Measurements from ENCODE around the gene ATRIP. TPM values are rescaled to one million over a fixed set of nuclear protein-coding genes. Genes with fewer than 3 reads are reported as not detected.
A peak's percentile ranks its signal among the peaks of the same experiment; 100 is the strongest.

Gene ATRIP
- total and polyA plus RNA-seq, 3 experiments from 2014 or later: 13.4 to 22.8 (median 22.1) TPM

GRCh38 chr3:48505146-48505545 is 58.6 kb downstream of the ATRIP start:
- H3K4me3 Mint-ChIP-seq: peak overlapping the region; percentile 73 to 93 (median 76)
- Histone ChIP-seq H3K4me3 (ENCODE audit: low read length) (peak overlapping the region; percentile 60), H3K36me3 (ENCODE audit: insufficient read depth, low read length) (no peaks in the 10 kb centered on the region), H3K4me1 (ENCODE audit: insufficient read depth, low read length) (peaks cover 43% of the 10 kb centered on the region), H3K27ac (ENCODE audit: low read depth, low read length) (no peak overlapping the region), H3K27me3 (ENCODE audit: insufficient read depth, low read length, poor library complexity, severe bottlenecking) (no peaks in the 10 kb centered on the region), H3K9me3 (ENCODE audit: low read length) (no peaks in the 10 kb centered on the region)
- peaks cover 0 to 2% (median 0%) of the 10 kb centered on the region in 3 donors for H3K36me3 Mint-ChIP-seq
- DNase-seq: no peak
- POLR2A ChIA-PET: interaction anchor here (0.7 to 2.1 kb wide), 3 partner anchors 26 to 65 kb away, joined by 3 to 8 read pairs (median 6); partner anchors contain the start of genes ATRIP, CCDC51 and TMA7
- no peaks in the 10 kb centered on the region for H3K9me3 Mint-ChIP-seq
- CTCF ChIA-PET: interaction anchor here (1.0 to 8.0 kb wide), 7 partner anchors 23 to 231 kb away, joined by 3 to 71 read pairs (median 8); partner anchors contain the start of genes CCDC51 and TMA7
- peaks cover 40 to 59% (median 57%) of the 10 kb centered on the region in 3 donors for H3K4me1 Mint-ChIP-seq
- H3K27me3 Mint-ChIP-seq: peaks cover 0 to 3% of the 10 kb centered on the region in 2 donors
- peak overlapping the region in 5 of 8 donors; percentile 62 to 87 (median 77) for H3K27ac Mint-ChIP-seq

GRCh38 chr3:48505968-48506504 is 59.5 kb downstream of the ATRIP start:
- Mint-ChIP-seq H3K27me3 (peaks cover 0 to 4% of the 10 kb centered on the region in 2 donors), H3K36me3 (no peaks in the 10 kb centered on the region), H3K27ac (peak overlapping the region in 7 of 8 donors; percentile 27 to 82 (median 52)), H3K9me3 (no peaks in the 10 kb centered on the region), H3K4me3 (peak overlapping the region in 5 of 7 donors; percentile 20 to 84 (median 47)), H3K4me1 (peaks cover 39 to 55% (median 53%) of the 10 kb centered on the region in 3 donors)
- Histone ChIP-seq H3K27ac (ENCODE audit: low read depth, low read length) (no peak overlapping the region), H3K36me3 (ENCODE audit: insufficient read depth, low read length) (no peaks in the 10 kb centered on the region), H3K9me3 (ENCODE audit: low read length) (no peaks in the 10 kb centered on the region), H3K4me1 (ENCODE audit: insufficient read depth, low read length) (peaks cover 43% of the 10 kb centered on the region), H3K27me3 (ENCODE audit: insufficient read depth, low read length, poor library complexity, severe bottlenecking) (no peaks in the 10 kb centered on the region), H3K4me3 (ENCODE audit: low read length) (no peak overlapping the region)
- POLR2A ChIA-PET: interaction anchor here (1.3 kb wide), 1 partner anchor 34 kb away, joined by 5 read pairs; no protein-coding TSS in a partner anchor
- no peak for DNase-seq
- CTCF ChIA-PET: interaction anchor here (1.0 to 8.0 kb wide), 12 partner anchors 33 to 106 kb away, joined by 3 to 71 read pairs (median 12); a partner anchor contains a TSS

GRCh38 chr3:48507256-48508061 is 60.9 kb downstream of the ATRIP start:
- ChIA-PET CTCF (interaction anchor here (0.6 to 8.0 kb wide), 29 partner anchors 9 to 236 kb away, joined by 3 to 71 read pairs (median 5); partner anchors contain the start of genes ATRIP, CCDC51 and TMA7), POLR2A (interaction anchor here (0.6 to 1.7 kb wide), 5 partner anchors 34 to 71 kb away, joined by 3 to 7 read pairs (median 3); no protein-coding TSS in a partner anchor)
- Histone ChIP-seq H3K4me1 (ENCODE audit: insufficient read depth, low read length) (peaks cover 38% of the 10 kb centered on the region), H3K27ac (ENCODE audit: low read depth, low read length) (no peak overlapping the region), H3K9me3 (ENCODE audit: low read length) (no peaks in the 10 kb centered on the region), H3K36me3 (ENCODE audit: insufficient read depth, low read length) (no peaks in the 10 kb centered on the region), H3K27me3 (ENCODE audit: insufficient read depth, low read length, poor library complexity, severe bottlenecking) (no peaks in the 10 kb centered on the region), H3K4me3 (ENCODE audit: low read length) (no peak overlapping the region)
- Mint-ChIP-seq H3K4me3 (peak overlapping the region in 5 of 7 donors; percentile 18 to 62 (median 46)), H3K9me3 (no peaks in the 10 kb centered on the region), H3K36me3 (no peaks in the 10 kb centered on the region), H3K4me1 (peaks cover 31 to 49% (median 46%) of the 10 kb centered on the region in 3 donors), H3K27ac (peak overlapping the region; percentile 72 to 89 (median 85)), H3K27me3 (peaks cover 0 to 9% of the 10 kb centered on the region in 2 donors)
- DNase-seq: peak; percentile 60 to 86 (median 71)

DNA sequence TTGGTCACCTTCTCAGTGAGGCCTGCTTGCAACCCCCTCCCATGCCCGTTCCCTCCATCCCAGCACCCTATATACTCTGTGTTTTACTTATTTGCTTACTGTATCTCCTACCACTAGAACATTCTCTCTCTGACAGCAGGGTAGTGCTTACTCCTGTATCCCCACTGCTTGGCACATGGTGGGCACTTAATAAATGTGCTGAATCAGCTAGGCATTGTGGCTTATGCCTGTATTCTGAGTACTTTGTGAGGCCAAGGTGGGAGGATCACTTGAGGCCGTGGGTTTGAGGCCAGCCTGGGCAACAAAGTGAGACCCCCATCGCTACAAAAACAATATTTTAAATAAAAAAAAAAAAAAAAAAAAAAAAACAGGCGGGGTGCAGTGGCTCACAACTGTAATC is 65.0 kb downstream of the ATRIP start:
- Mint-ChIP-seq H3K4me3 (no peak overlapping the region), H3K9me3 (no peaks in the 10 kb centered on the region), H3K36me3 (no peaks in the 10 kb centered on the region), H3K27me3 (peaks cover 0 to 9% of the 10 kb centered on the region in 2 donors), H3K27ac (peak overlapping the region in 1 of 8 donors; percentile 54), H3K4me1 (peaks cover 38 to 53% (median 48%) of the 10 kb centered on the region in 3 donors)
- Histone ChIP-seq H3K4me1 (ENCODE audit: insufficient read depth, low read length) (peaks cover 47% of the 10 kb centered on the region), H3K27ac (ENCODE audit: low read depth, low read length) (no peak overlapping the region), H3K9me3 (ENCODE audit: low read length) (no peaks in the 10 kb centered on the region), H3K27me3 (ENCODE audit: insufficient read depth, low read length, poor library complexity, severe bottlenecking) (no peaks in the 10 kb centered on the region), H3K36me3 (ENCODE audit: insufficient read depth, low read length) (no peaks in the 10 kb centered on the region), H3K4me3 (ENCODE audit: low read length) (no peak overlapping the region)
- DNase-seq: no peak
- ChIA-PET POLR2A (no interaction called here), CTCF (interaction anchor here (0.6 to 2.0 kb wide), 4 partner anchors 36 to 76 kb away, joined by 3 to 8 read pairs (median 6); a partner anchor contains a TSS)

DNA sequence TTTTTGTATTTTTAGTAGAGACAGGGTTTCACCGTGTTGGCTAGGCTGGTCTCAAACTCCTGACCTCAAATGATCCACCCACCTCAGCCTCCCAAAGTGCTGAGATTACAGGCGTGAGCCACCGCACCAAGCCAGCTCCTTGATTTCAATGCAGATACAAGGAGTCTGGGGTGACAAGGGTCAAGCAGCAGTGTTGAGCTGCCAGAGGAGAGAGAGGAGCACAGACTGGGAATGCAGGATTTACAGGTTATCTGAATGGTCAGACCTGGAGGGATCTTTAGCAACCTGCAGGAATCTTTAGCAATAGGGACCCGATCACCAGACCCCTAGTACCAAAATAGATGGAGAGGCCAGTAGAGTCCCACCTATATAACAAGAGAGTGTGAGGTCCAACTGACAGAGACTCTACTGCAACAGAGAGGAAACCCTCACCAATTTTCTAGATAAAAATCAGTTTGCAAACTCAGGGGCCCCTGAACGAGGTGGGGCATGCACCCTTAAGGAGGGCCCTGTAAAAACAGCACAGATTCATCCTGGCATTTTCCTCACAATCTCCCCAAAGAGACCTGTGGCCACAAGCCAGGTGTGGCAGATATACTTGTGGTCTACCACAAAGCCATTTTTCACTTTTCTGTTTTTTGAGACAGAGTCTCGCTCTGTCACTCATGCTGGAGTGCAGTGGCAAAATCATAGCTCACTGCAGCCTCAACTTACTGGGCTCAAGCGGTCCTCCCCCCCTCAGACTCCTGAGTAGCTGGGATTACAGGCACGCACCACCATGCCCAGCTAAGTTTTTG is 68.1 kb downstream of the ATRIP start:
- Mint-ChIP-seq H3K4me1 (peaks cover 54 to 69% (median 64%) of the 10 kb centered on the region in 3 donors), H3K9me3 (no peaks in the 10 kb centered on the region), H3K27me3 (peaks cover 0 to 7% of the 10 kb centered on the region in 2 donors), H3K27ac (peak overlapping the region in 7 of 8 donors; percentile 26 to 71 (median 68)), H3K4me3 (peak overlapping the region in 6 of 7 donors; percentile 62 to 75 (median 68)), H3K36me3 (no peaks in the 10 kb centered on the region)
- peaks cover 61% of the 10 kb centered on the region for H3K4me1 ChIP-seq (ENCODE audit: insufficient read depth, low read length)
- peak in 2 of 5 donors; percentile 52 to 58 for DNase-seq
- no peak overlapping the region for H3K27ac ChIP-seq (ENCODE audit: low read depth, low read length)
- H3K4me3 ChIP-seq (ENCODE audit: low read length): peak overlapping the region; percentile 8
- ChIA-PET POLR2A (no interaction called here), CTCF (interaction anchor here (0.9 to 2.8 kb wide), 4 partner anchors 15 to 114 kb away, joined by 3 to 18 read pairs (median 10); no protein-coding TSS in a partner anchor)
- no peaks in the 10 kb centered on the region for H3K27me3 ChIP-seq (ENCODE audit: insufficient read depth, low read length, poor library complexity, severe bottlenecking)
- H3K36me3 ChIP-seq (ENCODE audit: insufficient read depth, low read length): no peaks in the 10 kb centered on the region
- no peaks in the 10 kb centered on the region for H3K9me3 ChIP-seq (ENCODE audit: low read length)

Other genes starting within 250 kb of the ATRIP start
- gene CAMP, start 223.2 kb upstream of the ATRIP start, total RNA-seq: not detected
- gene CAMP, start 223.2 kb upstream of the ATRIP start, polyA plus RNA-seq: not detected
- gene ZNF589, start 205.6 kb upstream of the ATRIP start, total RNA-seq: 10 to 100 TPM; 21.8 to 21.9 TPM
- 7.3 TPM for gene ZNF589, start 205.6 kb upstream of the ATRIP start, polyA plus RNA-seq
- gene NME6, start 145.4 kb upstream of the ATRIP start, total RNA-seq: 10 to 100 TPM; 37.5 to 40.9 TPM
- gene NME6, start 145.4 kb upstream of the ATRIP start, polyA plus RNA-seq: 69.3 TPM
- gene SPINK8, start 113.1 kb upstream of the ATRIP start, total RNA-seq: not detected
- gene SPINK8, start 113.1 kb upstream of the ATRIP start, polyA plus RNA-seq: not detected
- not detected for gene FBXW12, start 74.5 kb upstream of the ATRIP start, total RNA-seq
- gene FBXW12, start 74.5 kb upstream of the ATRIP start, polyA plus RNA-seq: not detected
- gene PLXNB1, start 16.7 kb upstream of the ATRIP start, total RNA-seq: 1 to 10 TPM; 3.1 to 5.5 TPM
- 0.30 TPM for gene PLXNB1, start 16.7 kb upstream of the ATRIP start, polyA plus RNA-seq
- gene CCDC51, start 6.6 kb upstream of the ATRIP start, total RNA-seq: 10 to 100 TPM; 24.2 to 26.0 TPM
- 11.3 TPM for gene CCDC51, start 6.6 kb upstream of the ATRIP start, polyA plus RNA-seq
- 100 to 1,000 TPM; 420 to 494 TPM for gene TMA7, start 6.5 kb upstream of the ATRIP start, total RNA-seq
- gene TMA7, start 6.5 kb upstream of the ATRIP start, polyA plus RNA-seq: 826 TPM
- gene SHISA5, start 57.4 kb downstream of the ATRIP start, total RNA-seq: 100 to 1,000 TPM; 102 TPM
- 470 TPM for gene SHISA5, start 57.4 kb downstream of the ATRIP start, polyA plus RNA-seq
- gene PFKFB4, start 110.1 kb downstream of the ATRIP start, total RNA-seq: 1 to 10 TPM; 1.8 to 2.2 TPM
- 1.3 TPM for gene PFKFB4, start 110.1 kb downstream of the ATRIP start, polyA plus RNA-seq
- gene UCN2, start 117.0 kb downstream of the ATRIP start, total RNA-seq: not detected
- gene UCN2, start 117.0 kb downstream of the ATRIP start, polyA plus RNA-seq: not detected
- gene COL7A1, start 148.6 kb downstream of the ATRIP start, total RNA-seq: under 1 TPM; 0.59 to 0.93 TPM
- not detected for gene COL7A1, start 148.6 kb downstream of the ATRIP start, polyA plus RNA-seq
- gene UQCRC1, start 162.9 kb downstream of the ATRIP start, total RNA-seq: 100 to 1,000 TPM; 244 to 245 TPM
- 172 TPM for gene UQCRC1, start 162.9 kb downstream of the ATRIP start, polyA plus RNA-seq
- not detected for gene TMEM89, start 175.0 kb downstream of the ATRIP start, total RNA-seq
- gene TMEM89, start 175.0 kb downstream of the ATRIP start, polyA plus RNA-seq: not detected
- 10 to 100 TPM; 26.4 to 28.6 TPM for gene SLC26A6, start 188.7 kb downstream of the ATRIP start, total RNA-seq
- 4.9 TPM for gene SLC26A6, start 188.7 kb downstream of the ATRIP start, polyA plus RNA-seq
- gene CELSR3, start 216.1 kb downstream of the ATRIP start, total RNA-seq: 10 to 100 TPM; 19.3 TPM
- 0.41 TPM for gene CELSR3, start 216.1 kb downstream of the ATRIP start, polyA plus RNA-seq
- gene NCKIPSD, start 239.2 kb downstream of the ATRIP start, total RNA-seq: 10 to 100 TPM; 29.2 to 30.2 TPM
- gene NCKIPSD, start 239.2 kb downstream of the ATRIP start, polyA plus RNA-seq: 11.0 TPM

Measured in CD8-positive, alpha-beta memory T cell (primary cell).